Mucosa of rectum (tissue), 2 donors: ENCODE measurements around the gene TXNDC11.

ENCODE experiments used
- H3K27ac ChIP-seq, 2 donors: one replicate each; pipeline ENCODE4 v1.7.0; 2013; ENCODE audit warnings: inconsistent platforms in 2 of 2, low read depth in 2 of 2, low read length in 2 of 2
- H3K27me3 ChIP-seq, 2 donors: one replicate each; pipeline ENCODE4 v1.7.0; 2013; ENCODE audit warnings: low read length in 2 of 2; ENCODE audit not compliant: control insufficient read depth in 2 of 2, insufficient read depth in 2 of 2
- H3K36me3 ChIP-seq, 2 donors: one replicate each; pipeline ENCODE4 v1.7.0; 2013; ENCODE audit warnings: low read length in 2 of 2; ENCODE audit not compliant: control insufficient read depth in 2 of 2, insufficient read depth in 2 of 2
- H3K4me1 ChIP-seq, 2 donors: one replicate each; pipeline ENCODE4 v1.7.0; 2013; ENCODE audit warnings: low read length in 2 of 2, mild to moderate bottlenecking in 1 of 2; ENCODE audit not compliant: control insufficient read depth in 2 of 2, insufficient read depth in 2 of 2
- H3K4me3 ChIP-seq, 2 donors: one replicate each; pipeline ENCODE4 v1.7.0; 2013; ENCODE audit warnings: low read length in 2 of 2
- H3K9ac ChIP-seq, 2 donors: one replicate each; pipeline ENCODE4 v1.7.0; 2013; ENCODE audit warnings: low read length in 2 of 2, low read depth in 1 of 2, mild to moderate bottlenecking in 1 of 2
- H3K9me3 ChIP-seq, 2 donors: one replicate each; pipeline ENCODE4 v1.7.0; 2013; ENCODE audit warnings: low read length in 2 of 2; ENCODE audit not compliant: control insufficient read depth in 2 of 2
- donor health status: healthy.
- donor health status: Normal muscosa, but diverticular disease.

TXNDC11 gene

GRCh38 chr16:11685844-11686618, 56.6 kb downstream of the TXNDC11 start:
- Histone ChIP-seq H3K27ac (no peak overlapping the region), H3K27me3 (no peaks in the 10 kb centered on the region), H3K4me1 (peaks cover 28 to 30% of the 10 kb centered on the region in 2 donors), H3K4me3 (no peak overlapping the region), H3K9me3 (no peaks in the 10 kb centered on the region), H3K36me3 (peaks cover 57 to 66% of the 10 kb centered on the region in 2 donors), H3K9ac (no peak overlapping the region)

- Histone ChIP-seq H3K27ac (no peak overlapping the region), H3K9me3 (no peaks in the 10 kb centered on the region), H3K36me3 (peaks cover 59 to 69% of the 10 kb centered on the region in 2 donors), H3K4me3 (no peak overlapping the region), H3K27me3 (no peaks in the 10 kb centered on the region), H3K4me1 (peaks cover 22 to 32% of the 10 kb centered on the region in 2 donors), H3K9ac (no peak overlapping the region)
Measured at GRCh38 chr16:11684231-11685025, 58.2 kb downstream of the TXNDC11 start.

GRCh38 chr16:11683145-11683544, 59.5 kb downstream of the TXNDC11 start:
- Histone ChIP-seq H3K9me3 (no peaks in the 10 kb centered on the region), H3K4me1 (peaks cover 19 to 34% of the 10 kb centered on the region in 2 donors), H3K27ac (peak overlapping the region in 1 of 2 donors; percentile 3), H3K9ac (no peak overlapping the region), H3K27me3 (no peaks in the 10 kb centered on the region), H3K4me3 (no peak overlapping the region), H3K36me3 (peaks cover 67 to 81% of the 10 kb centered on the region in 2 donors)

GRCh38 chr16:11682655-11683096, 60.0 kb downstream of the TXNDC11 start:
- H3K27ac ChIP-seq = peak overlapping the region; percentile 3 to 11
- peaks cover 67 to 81% of the 10 kb centered on the region in 2 donors for H3K36me3 ChIP-seq
- H3K9me3 ChIP-seq = no peaks in the 10 kb centered on the region
- no peak overlapping the region for H3K4me3 ChIP-seq
- H3K9ac ChIP-seq = no peak overlapping the region
- H3K27me3 ChIP-seq = no peaks in the 10 kb centered on the region
- peaks cover 19 to 35% of the 10 kb centered on the region in 2 donors for H3K4me1 ChIP-seq

- Histone ChIP-seq H3K9ac (no peak overlapping the region), H3K27ac (peak overlapping the region; percentile 11 to 17), H3K4me3 (no peak overlapping the region), H3K36me3 (peaks cover 66 to 79% of the 10 kb centered on the region in 2 donors), H3K9me3 (no peaks in the 10 kb centered on the region), H3K4me1 (peaks cover 19 to 38% of the 10 kb centered on the region in 2 donors), H3K27me3 (no peaks in the 10 kb centered on the region)
Measured at GRCh38 chr16:11681976-11682654, 60.5 kb downstream of the TXNDC11 start.

- Histone ChIP-seq H3K4me1 (peaks cover 19 to 41% of the 10 kb centered on the region in 2 donors), H3K9ac (no peak overlapping the region), H3K9me3 (no peaks in the 10 kb centered on the region), H3K36me3 (peaks cover 67 to 79% of the 10 kb centered on the region in 2 donors), H3K27ac (no peak overlapping the region), H3K27me3 (no peaks in the 10 kb centered on the region), H3K4me3 (no peak overlapping the region)
Measured at GRCh38 chr16:11681556-11681955, 61.1 kb downstream of the TXNDC11 start.

GRCh38 chr16:11679941-11680911, 62.4 kb downstream of the TXNDC11 start:
- Histone ChIP-seq H3K27me3 (no peaks in the 10 kb centered on the region), H3K4me3 (no peak overlapping the region), H3K4me1 (peaks cover 23 to 50% of the 10 kb centered on the region in 2 donors), H3K9ac (no peak overlapping the region), H3K27ac (no peak overlapping the region), H3K36me3 (peaks cover 67 to 80% of the 10 kb centered on the region in 2 donors), H3K9me3 (no peaks in the 10 kb centered on the region)

- no peak overlapping the region for H3K27ac ChIP-seq
- no peak overlapping the region for H3K4me3 ChIP-seq
- H3K4me1 ChIP-seq = peaks cover 27 to 50% of the 10 kb centered on the region in 2 donors
- no peaks in the 10 kb centered on the region for H3K9me3 ChIP-seq
- peaks cover 59 to 72% of the 10 kb centered on the region in 2 donors for H3K36me3 ChIP-seq
- no peak overlapping the region for H3K9ac ChIP-seq
- no peaks in the 10 kb centered on the region for H3K27me3 ChIP-seq
Measured at GRCh38 chr16:11679250-11679649, 63.4 kb downstream of the TXNDC11 start.
